ENCODE measurements around the gene ZC3H18. TPM values are rescaled to one million over a fixed set of nuclear protein-coding genes. Genes with fewer than 3 reads are reported as not detected.
A peak's percentile ranks its signal among the peaks of the same experiment; 100 is the strongest.

The ZC3H18 gene
- total and polyA plus RNA-seq, 2 donors, result 13.9 to 29.5 TPM

- Histone ChIP-seq H3K4me3 (ENCODE audit: low read depth, low read length) (peak within 1 kb of the TSS; percentile 69), H3K27ac (ENCODE audit: low read depth) (peak within 1 kb of the TSS; percentile 74), H3K36me3 (ENCODE audit: insufficient read depth) (no peaks in the 10 kb centered on the region), H3K4me1 (ENCODE audit: insufficient read depth) (no peaks in the 10 kb centered on the region)
- no peak for DNase-seq (ENCODE audit: extremely low spot score)
- WGBS, result 2% methylated on average over 41 of the region's 41 CpGs
Observed at GRCh38 chr16:88650749-88651275, 80.6 kb downstream of the ZC3H18 start, which contains the start of gene CYBA. CYBA (minus strand) TSS chr16:88651053; CDS start chr16:88651013, 40 bp downstream.

- Histone ChIP-seq H3K4me1 (ENCODE audit: insufficient read depth) (no peaks in the 10 kb centered on the region), H3K4me3 (ENCODE audit: low read depth, low read length) (peak overlapping the region; percentile 69), H3K27ac (ENCODE audit: low read depth) (peak overlapping the region; percentile 74), H3K36me3 (ENCODE audit: insufficient read depth) (no peaks in the 10 kb centered on the region)
- DNase-seq (ENCODE audit: extremely low spot score), result no peak
- WGBS, result 50% methylated on average over 24 of the region's 24 CpGs
Observed at GRCh38 chr16:88651276-88651988, 81.2 kb downstream of the ZC3H18 start.

- H3K36me3 ChIP-seq (ENCODE audit: insufficient read depth), result no peaks in the 10 kb centered on the region
- no peak overlapping the region for H3K27ac ChIP-seq (ENCODE audit: low read depth)
- 90% methylated on average over 29 of the region's 29 CpGs for WGBS
- H3K4me1 ChIP-seq (ENCODE audit: insufficient read depth), result no peaks in the 10 kb centered on the region
- no peak for DNase-seq (ENCODE audit: extremely low spot score)
- no peak overlapping the region for H3K4me3 ChIP-seq (ENCODE audit: low read depth, low read length)
Observed at GRCh38 chr16:88651989-88652761, 82.0 kb downstream of the ZC3H18 start.

- no peak overlapping the region for H3K27ac ChIP-seq (ENCODE audit: low read depth)
- no peak overlapping the region for H3K4me3 ChIP-seq (ENCODE audit: low read depth, low read length)
- H3K36me3 ChIP-seq (ENCODE audit: insufficient read depth), result no peaks in the 10 kb centered on the region
- no peak for DNase-seq (ENCODE audit: extremely low spot score)
- WGBS, result 92% methylated on average over 8 of the region's 8 CpGs
- H3K4me1 ChIP-seq (ENCODE audit: insufficient read depth), result no peaks in the 10 kb centered on the region
Observed at GRCh38 chr16:88652762-88653063, 82.5 kb downstream of the ZC3H18 start.

GRCh38 chr16:88653101-88653500 lies 82.9 kb downstream of the ZC3H18 start:
- H3K4me1 ChIP-seq (ENCODE audit: insufficient read depth), result no peaks in the 10 kb centered on the region
- DNase-seq (ENCODE audit: extremely low spot score), result no peak
- no peaks in the 10 kb centered on the region for H3K36me3 ChIP-seq (ENCODE audit: insufficient read depth)
- 91% methylated on average over 13 of the region's 13 CpGs for WGBS
- no peak overlapping the region for H3K27ac ChIP-seq (ENCODE audit: low read depth)
- no peak overlapping the region for H3K4me3 ChIP-seq (ENCODE audit: low read depth, low read length)

GRCh38 chr16:88653596-88654362 lies 83.6 kb downstream of the ZC3H18 start:
- Histone ChIP-seq H3K4me3 (ENCODE audit: low read depth, low read length) (no peak overlapping the region), H3K27ac (ENCODE audit: low read depth) (no peak overlapping the region), H3K36me3 (ENCODE audit: insufficient read depth) (no peaks in the 10 kb centered on the region), H3K4me1 (ENCODE audit: insufficient read depth) (no peaks in the 10 kb centered on the region)
- 85% methylated on average over 32 of the region's 32 CpGs for WGBS
- DNase-seq (ENCODE audit: extremely low spot score), result no peak

GRCh38 chr16:88654363-88655052 lies 84.3 kb downstream of the ZC3H18 start:
- H3K4me1 ChIP-seq (ENCODE audit: insufficient read depth), result no peaks in the 10 kb centered on the region
- WGBS, result 88% methylated on average over 28 of the region's 28 CpGs
- H3K27ac ChIP-seq (ENCODE audit: low read depth), result no peak overlapping the region
- H3K36me3 ChIP-seq (ENCODE audit: insufficient read depth), result no peaks in the 10 kb centered on the region
- DNase-seq (ENCODE audit: extremely low spot score), result no peak
- no peak overlapping the region for H3K4me3 ChIP-seq (ENCODE audit: low read depth, low read length)

GRCh38 chr16:88655053-88655732 lies 85.0 kb downstream of the ZC3H18 start:
- Histone ChIP-seq H3K4me1 (ENCODE audit: insufficient read depth) (no peaks in the 10 kb centered on the region), H3K4me3 (ENCODE audit: low read depth, low read length) (no peak overlapping the region), H3K36me3 (ENCODE audit: insufficient read depth) (no peaks in the 10 kb centered on the region), H3K27ac (ENCODE audit: low read depth) (no peak overlapping the region)
- 96% methylated on average over 50 of the region's 50 CpGs for WGBS
- no peak for DNase-seq (ENCODE audit: extremely low spot score)

GRCh38 chr16:88655733-88656281 lies 85.6 kb downstream of the ZC3H18 start:
- no peaks in the 10 kb centered on the region for H3K36me3 ChIP-seq (ENCODE audit: insufficient read depth)
- H3K27ac ChIP-seq (ENCODE audit: low read depth), result no peak overlapping the region
- DNase-seq (ENCODE audit: extremely low spot score), result no peak
- WGBS, result 93% methylated on average over 29 of the region's 29 CpGs
- H3K4me3 ChIP-seq (ENCODE audit: low read depth, low read length), result no peak overlapping the region
- H3K4me1 ChIP-seq (ENCODE audit: insufficient read depth), result no peaks in the 10 kb centered on the region

GRCh38 chr16:88656291-88656980 lies 86.2 kb downstream of the ZC3H18 start:
- no peaks in the 10 kb centered on the region for H3K36me3 ChIP-seq (ENCODE audit: insufficient read depth)
- H3K4me3 ChIP-seq (ENCODE audit: low read depth, low read length), result no peak overlapping the region
- WGBS, result 89% methylated on average over 25 of the region's 25 CpGs
- no peak for DNase-seq (ENCODE audit: extremely low spot score)
- H3K27ac ChIP-seq (ENCODE audit: low read depth), result no peak overlapping the region
- H3K4me1 ChIP-seq (ENCODE audit: insufficient read depth), result no peaks in the 10 kb centered on the region

GRCh38 chr16:88657371-88657770 lies 87.2 kb downstream of the ZC3H18 start:
- no peak for DNase-seq (ENCODE audit: extremely low spot score)
- H3K36me3 ChIP-seq (ENCODE audit: insufficient read depth), result no peaks in the 10 kb centered on the region
- no peak overlapping the region for H3K27ac ChIP-seq (ENCODE audit: low read depth)
- no peaks in the 10 kb centered on the region for H3K4me1 ChIP-seq (ENCODE audit: insufficient read depth)
- WGBS, result 90% methylated on average over 19 of the region's 19 CpGs
- H3K4me3 ChIP-seq (ENCODE audit: low read depth, low read length), result no peak overlapping the region

- 90% methylated on average over 15 of the region's 15 CpGs for WGBS
- Histone ChIP-seq H3K4me3 (ENCODE audit: low read depth, low read length) (no peak overlapping the region), H3K4me1 (ENCODE audit: insufficient read depth) (no peaks in the 10 kb centered on the region), H3K27ac (ENCODE audit: low read depth) (no peak overlapping the region), H3K36me3 (ENCODE audit: insufficient read depth) (no peaks in the 10 kb centered on the region)
- no peak for DNase-seq (ENCODE audit: extremely low spot score)
Observed at GRCh38 chr16:88658714-88659113, 88.5 kb downstream of the ZC3H18 start.
